Measurements from ENCODE around the gene OR8B3.

Gene OR8B3

DNA sequence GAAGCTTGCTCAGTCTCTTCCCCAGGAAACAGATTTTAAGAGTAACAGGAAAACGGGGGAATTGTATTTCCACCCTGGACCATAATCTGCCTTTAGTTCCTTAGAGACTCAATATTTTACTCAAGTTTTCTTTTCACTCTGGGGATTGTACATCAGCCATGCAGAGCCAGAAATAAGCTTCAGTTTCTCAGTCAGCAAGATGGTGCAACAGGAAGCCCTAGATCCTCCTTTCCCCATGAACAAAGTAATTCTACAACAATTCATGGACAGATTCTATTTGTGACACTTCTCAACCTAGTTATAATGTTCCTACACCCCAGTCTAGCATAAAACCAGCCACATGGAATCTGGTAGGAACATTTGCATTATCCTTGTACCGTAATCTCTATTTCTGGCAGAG is 39.3 kb downstream of the OR8B3 start:
- WGBS = 64% methylated on average over 2 of the region's 2 CpGs
- Histone ChIP-seq H3K27me3 (ENCODE audit: insufficient read depth, low read length) (no peaks in the 10 kb centered on the region), H3K9ac (ENCODE audit: low read depth, low read length) (no peak overlapping the region), H3K4me3 (ENCODE audit: low read length) (no peak overlapping the region), H3K4me1 (ENCODE audit: insufficient read depth, low read length) (no peaks in the 10 kb centered on the region), H3K27ac (ENCODE audit: low read depth, low read length) (no peak overlapping the region), H3K36me3 (ENCODE audit: insufficient read depth, low read length) (no peaks in the 10 kb centered on the region), H3K9me3 (ENCODE audit: insufficient read depth, low read depth, low read length) (no peaks in the 10 kb centered on the region)

DNA sequence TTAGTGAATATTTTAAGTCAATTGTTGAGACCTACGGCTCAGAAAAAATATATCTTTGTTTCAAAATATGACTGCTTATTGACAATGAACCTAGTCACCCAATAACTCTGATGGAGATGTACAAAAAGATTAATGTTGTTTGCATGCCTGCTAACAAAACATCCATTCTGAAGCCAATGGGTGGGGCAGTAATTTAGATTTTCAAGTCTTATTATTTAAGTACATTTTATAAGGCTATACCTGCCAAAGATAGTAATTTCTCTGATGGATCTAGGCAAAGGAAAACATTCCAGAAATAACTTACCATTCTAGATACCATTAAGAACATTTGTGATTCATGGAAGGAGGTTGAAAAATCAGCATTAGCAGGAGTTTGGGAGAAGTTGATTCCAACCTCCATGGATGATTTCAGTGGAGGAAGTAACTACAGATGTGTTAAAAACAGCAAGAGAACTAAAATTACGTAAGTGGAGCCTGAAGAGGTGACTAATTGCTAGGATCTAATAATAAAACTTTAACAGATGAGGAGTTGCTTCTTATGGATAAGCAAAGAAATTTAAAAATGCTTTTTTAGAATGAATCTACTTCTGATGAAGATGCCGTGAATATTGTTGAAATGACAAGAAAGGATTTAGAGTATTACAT is 52.4 kb downstream of the OR8B3 start:
- no peaks in the 10 kb centered on the region for H3K4me1 ChIP-seq (ENCODE audit: insufficient read depth, low read length)
- no peaks in the 10 kb centered on the region for H3K27me3 ChIP-seq (ENCODE audit: insufficient read depth, low read length)
- no peaks in the 10 kb centered on the region for H3K36me3 ChIP-seq (ENCODE audit: insufficient read depth, low read length)
- no peak overlapping the region for H3K27ac ChIP-seq (ENCODE audit: low read depth, low read length)
- no peak overlapping the region for H3K4me3 ChIP-seq (ENCODE audit: low read length)
- WGBS = 96% methylated on average over 2 of the region's 3 CpGs
- H3K9ac ChIP-seq (ENCODE audit: low read depth, low read length) = no peak overlapping the region
- no peaks in the 10 kb centered on the region for H3K9me3 ChIP-seq (ENCODE audit: insufficient read depth, low read depth, low read length)

Measured in HUES64 (cell line).